GM18861 (cell line): ENCODE results near the gene TTC4.

Source experiments
- ATAC-seq: cut with Tn5 transposase; IDR thresholded peaks from one replicate; pipeline ENCODE4 v1.9.1; 2021; ENCODE audit not compliant: unreplicated experiment

TTC4 gene

GRCh38 chr1:54701996-54702395 lies 13.7 kb upstream of the TTC4 start:
- no peak for ATAC-seq

DNA sequence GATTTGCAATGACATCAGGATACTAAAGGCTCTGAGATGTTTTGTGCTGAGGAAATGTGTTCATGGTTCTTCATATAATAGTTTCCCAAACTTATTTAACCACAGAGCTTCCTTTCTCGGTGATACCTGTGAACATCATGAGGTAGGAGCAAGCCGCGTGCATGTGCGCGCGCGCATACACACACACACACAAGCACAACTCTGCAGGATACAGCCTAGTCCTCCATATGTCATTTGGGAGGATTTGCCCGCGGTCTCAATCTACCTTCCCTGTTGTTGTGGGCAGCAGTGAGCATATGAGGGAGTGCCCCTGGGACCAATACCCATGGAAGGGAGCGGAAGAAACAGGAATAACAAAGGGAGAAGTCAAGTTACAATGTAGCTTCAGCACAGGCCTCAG lies 12.2 kb upstream of the TTC4 start:
- no peak for ATAC-seq

GRCh38 chr1:54705153-54705552 lies 10.5 kb upstream of the TTC4 start:
- ATAC-seq, result no peak

- no peak for ATAC-seq
Observed at GRCh38 chr1:54706419-54706818, 9.2 kb upstream of the TTC4 start.

DNA sequence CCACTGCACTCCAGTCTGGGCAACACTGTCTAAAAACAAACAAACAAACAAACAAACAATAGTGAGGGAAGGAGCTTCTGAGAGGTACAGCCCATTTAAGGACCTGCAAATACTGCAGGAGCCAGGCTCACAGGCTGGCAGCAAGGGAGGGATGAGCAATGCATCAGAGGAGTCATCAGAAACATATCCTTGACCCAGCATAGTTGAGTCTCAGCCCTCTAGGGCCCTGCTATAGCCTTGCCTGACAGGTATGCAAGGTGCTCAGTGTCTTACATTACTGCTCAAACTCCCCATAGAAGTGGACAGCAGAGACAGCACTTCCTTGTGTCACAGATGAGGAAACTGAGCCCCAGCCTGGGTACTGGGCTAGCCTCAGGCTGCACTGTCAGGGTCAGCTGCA lies 7.3 kb upstream of the TTC4 start:
- ATAC-seq, result no peak

DNA sequence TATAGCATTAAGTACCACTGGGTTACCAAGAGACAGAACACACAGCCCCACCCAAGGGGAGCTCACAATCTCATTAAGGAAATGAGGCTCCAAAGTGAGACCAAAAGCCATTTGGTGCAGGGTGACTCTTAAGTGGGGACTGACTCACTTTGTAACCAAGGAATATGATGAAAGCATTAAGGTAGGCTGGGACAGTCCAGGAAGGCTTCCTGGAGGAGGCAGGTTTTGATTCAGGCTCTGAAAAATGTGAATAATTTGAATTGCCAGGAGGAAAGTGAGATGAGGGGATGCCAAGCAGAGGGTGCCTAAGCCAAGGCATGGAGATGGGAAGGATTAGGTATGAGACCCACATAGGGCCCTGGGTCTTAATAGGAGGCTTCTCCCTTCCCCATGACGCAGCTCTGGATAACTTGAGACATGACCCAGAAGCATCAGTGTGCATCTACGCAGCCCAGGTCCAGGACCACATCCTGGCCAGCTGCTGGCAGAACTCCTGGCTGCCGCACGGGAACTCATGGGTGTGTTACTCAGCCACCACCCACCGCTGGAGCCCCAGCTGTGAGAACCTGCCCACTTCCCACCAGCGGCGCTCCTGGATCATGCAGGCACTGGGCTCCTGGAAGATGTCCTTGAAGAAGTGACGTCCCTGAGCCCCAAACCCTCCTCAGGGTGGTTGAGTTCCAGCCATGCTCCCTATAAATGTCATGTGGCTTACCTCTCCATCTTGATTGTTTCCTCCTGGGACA lies 5.9 kb upstream of the TTC4 start:
- ATAC-seq, result no peak

- no peak for ATAC-seq
Observed at GRCh38 chr1:54710434-54710833, 5.2 kb upstream of the TTC4 start.

GRCh38 chr1:54710841-54711240 lies 4.8 kb upstream of the TTC4 start:
- ATAC-seq, result no peak

GRCh38 chr1:54711536-54711935 lies 4.1 kb upstream of the TTC4 start:
- ATAC-seq, result no peak

- ATAC-seq, result no peak
Observed at GRCh38 chr1:54714881-54715492, 674 bp upstream of the TTC4 start.

GRCh38 chr1:54716299-54717047 lies 812 bp downstream of the TTC4 start:
- ATAC-seq, result no peak

GRCh38 chr1:54721719-54722118 lies 6.1 kb downstream of the TTC4 start:
- no peak for ATAC-seq

DNA sequence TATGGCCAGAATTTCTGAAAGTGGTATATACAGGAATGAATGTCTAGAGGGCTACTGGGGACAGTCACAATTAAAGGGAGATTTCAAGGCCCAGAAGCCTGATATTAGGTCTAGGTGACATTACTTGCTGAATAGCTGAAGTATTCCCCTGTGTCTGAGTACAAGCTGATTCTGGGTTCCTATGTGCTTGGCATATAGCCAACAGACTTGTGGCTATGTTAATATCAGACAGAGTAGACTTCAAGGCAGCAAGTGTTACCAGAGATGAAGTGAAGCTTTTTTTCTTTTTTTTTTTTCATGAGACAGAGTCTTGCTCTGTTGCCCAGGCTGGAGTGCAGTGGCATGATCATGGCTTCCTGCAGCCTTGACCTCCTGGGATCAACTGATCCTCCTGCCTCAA lies 8.3 kb downstream of the TTC4 start:
- ATAC-seq, result no peak

DNA sequence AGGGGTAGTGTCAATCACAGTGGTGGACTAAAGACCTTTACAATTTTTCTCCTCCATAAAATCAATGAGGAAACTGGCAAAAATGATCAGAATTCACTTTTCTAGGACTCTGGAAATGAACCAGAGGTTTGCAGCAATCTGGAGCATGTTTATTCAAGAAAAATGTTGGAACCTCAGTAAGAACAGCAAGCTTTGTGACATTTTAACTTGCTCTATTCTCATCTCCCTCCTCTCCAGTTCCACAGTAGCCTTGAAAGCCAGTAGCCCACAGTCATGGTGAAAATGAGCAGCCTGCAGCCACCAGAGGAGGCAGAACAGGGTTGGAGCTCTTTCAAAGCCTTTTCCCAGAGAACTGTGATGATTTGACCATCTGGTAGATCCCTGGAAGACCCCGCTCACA lies 9.1 kb downstream of the TTC4 start:
- ATAC-seq, result no peak

DNA sequence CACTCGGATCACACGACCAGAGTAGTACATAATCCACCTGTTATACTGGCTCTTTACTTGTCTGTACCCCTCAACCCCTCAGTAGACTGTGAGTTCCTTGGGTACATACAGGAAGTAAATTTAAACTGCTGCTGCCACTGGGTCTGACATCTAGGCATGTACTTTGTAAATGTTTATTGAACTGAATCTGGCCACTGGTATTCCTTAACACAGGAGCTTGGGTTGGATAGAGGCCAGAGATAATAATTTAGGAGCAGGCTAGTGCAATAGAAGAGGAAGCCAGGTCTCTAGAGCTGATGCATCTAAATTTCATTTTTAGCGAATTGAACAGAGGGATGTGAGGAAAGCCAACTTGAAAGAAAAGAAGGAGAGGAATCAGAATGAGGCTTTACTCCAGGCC lies 12.4 kb downstream of the TTC4 start:
- ATAC-seq, result no peak

DNA sequence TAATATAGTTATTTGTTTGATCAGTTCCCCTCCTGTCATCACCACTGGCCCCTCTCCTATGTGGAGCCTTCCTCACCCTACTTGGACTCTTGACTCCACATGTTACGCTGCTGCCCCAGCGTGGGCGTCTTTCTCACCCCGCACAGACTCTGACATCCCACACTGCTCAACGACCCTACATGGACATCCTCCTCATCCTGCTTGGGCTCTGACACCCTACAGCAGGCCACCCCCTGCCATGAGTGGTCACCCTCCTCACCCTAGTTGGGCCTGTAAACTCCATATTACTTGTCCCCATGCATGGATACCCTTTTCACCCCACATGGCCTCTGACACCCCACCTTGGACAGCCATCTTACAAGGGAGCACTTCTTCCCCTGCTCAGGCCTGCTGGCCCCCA lies 21.0 kb downstream of the TTC4 start:
- no peak for ATAC-seq

DNA sequence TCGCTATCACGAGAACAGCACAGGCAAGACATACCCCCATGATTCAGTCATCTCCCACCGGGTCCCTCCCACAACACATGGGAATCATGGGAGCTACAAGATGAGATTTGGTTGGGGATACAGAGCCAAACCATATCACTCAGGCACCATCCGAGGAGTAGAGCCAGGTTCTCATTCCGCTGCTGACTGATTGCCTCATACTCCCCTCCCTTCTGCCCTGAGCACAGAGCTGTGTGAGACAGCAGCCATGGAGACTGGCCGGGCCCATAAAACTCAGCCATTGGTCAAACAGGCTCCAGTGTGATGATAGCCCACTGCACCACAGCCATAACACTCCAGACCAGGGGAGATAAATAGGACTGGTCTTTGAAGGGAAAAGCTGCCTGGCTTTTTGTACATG lies 22.6 kb downstream of the TTC4 start:
- ATAC-seq, result no peak

- ATAC-seq, result no peak
Observed at GRCh38 chr1:54741531-54741930, 25.9 kb downstream of the TTC4 start.

DNA sequence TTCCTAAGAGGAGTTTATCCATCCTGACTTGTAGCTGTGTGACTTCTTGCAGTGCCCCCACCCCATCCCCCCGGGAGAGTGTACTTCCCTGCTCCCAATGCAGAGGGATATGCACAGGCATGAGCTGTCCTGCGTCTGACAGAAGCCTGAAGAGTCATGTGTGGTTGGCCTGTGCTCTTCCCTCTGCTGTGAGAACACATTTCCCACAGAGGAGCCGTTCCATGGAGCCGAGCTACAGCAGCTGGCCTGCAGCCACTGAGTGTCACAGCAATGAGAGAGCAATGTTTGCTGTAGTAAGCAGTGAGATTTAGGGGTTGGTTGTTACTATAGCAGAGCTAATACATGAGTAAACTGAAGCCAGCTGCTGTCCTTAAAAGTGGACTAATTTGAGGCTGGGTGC lies 26.6 kb downstream of the TTC4 start:
- ATAC-seq, result no peak

DNA sequence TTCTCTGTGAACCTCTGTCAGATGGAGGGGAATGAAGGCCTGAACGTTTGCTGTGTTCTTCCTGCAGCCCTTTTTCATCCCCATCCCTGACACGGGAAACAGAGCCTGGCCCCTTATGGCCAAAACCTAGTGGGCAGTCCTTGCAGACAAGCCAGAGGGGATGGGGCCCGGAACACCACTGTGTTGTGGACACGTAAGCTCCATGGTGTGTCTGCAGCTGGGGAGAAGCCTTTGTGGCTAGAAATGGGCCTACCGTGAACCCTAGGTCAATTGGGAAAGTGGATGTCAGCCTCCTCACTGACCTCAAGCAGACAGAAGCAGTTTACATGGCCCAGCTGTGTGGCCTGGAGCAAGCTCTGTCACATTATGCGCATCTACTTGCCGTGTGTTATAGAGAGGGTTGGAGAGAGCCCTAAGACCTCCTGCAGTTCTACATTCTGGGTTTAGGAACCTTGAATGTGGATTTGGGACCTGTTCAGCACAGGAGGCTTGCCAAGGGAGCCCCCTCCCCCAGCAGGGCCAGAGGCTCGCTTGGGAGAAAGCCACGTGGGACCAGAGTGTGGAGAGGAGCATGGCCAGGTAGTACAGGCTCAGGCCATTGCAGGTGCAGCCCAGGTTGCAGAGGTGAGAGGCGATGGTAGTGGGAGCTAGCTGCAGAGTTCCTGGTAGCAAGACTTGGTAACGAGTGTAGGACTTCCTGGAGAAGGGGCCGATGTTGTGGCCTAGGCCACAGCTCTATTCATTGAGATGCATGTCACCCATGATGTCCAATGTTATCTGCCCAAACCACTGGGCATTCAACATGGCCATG lies 28.0 kb downstream of the TTC4 start:
- ATAC-seq, result no peak

- ATAC-seq, result no peak
Observed at GRCh38 chr1:54744696-54745095, 29.0 kb downstream of the TTC4 start.
